HG03139 (cell line): ENCODE measurements around the gene SPRYD7.
"Not testable (repeated sequence)": the region's sequence is repeated elsewhere in the genome, so short reads cannot be mapped to it uniquely, and the experiment has no call there.

ENCODE experiments used
- ATAC-seq: cut with Tn5 transposase; IDR thresholded peaks from one replicate; pipeline ENCODE4 v1.9.1; 2021; ENCODE audit not compliant: unreplicated experiment

SPRYD7 gene

GRCh38 chr13:49933511-49933910 is 2.6 kb downstream of the SPRYD7 start:
- ATAC-seq, result no peak

- ATAC-seq, result no peak
Measured at GRCh38 chr13:49932868-49933267, 3.3 kb downstream of the SPRYD7 start.

GRCh38 chr13:49932066-49932465 is 4.1 kb downstream of the SPRYD7 start:
- no peak for ATAC-seq

GRCh38 chr13:49927755-49928154 is 8.4 kb downstream of the SPRYD7 start:
- no peak for ATAC-seq

GRCh38 chr13:49925881-49926418 is 10.2 kb downstream of the SPRYD7 start:
- no peak for ATAC-seq

- ATAC-seq, result no peak
Measured at GRCh38 chr13:49922301-49922700, 13.8 kb downstream of the SPRYD7 start.

GRCh38 chr13:49920969-49921368 is 15.2 kb downstream of the SPRYD7 start:
- ATAC-seq, result not testable (repeated sequence)

- ATAC-seq, result not testable (repeated sequence)
Measured at GRCh38 chr13:49918106-49918505, 18.0 kb downstream of the SPRYD7 start.

GRCh38 chr13:49914947-49915346 is 21.2 kb downstream of the SPRYD7 start:
- no peak for ATAC-seq

GRCh38 chr13:49908637-49909036 is 27.5 kb downstream of the SPRYD7 start:
- ATAC-seq, result no peak

- ATAC-seq, result no peak
Measured at GRCh38 chr13:49904729-49905456, 31.2 kb downstream of the SPRYD7 start.

GRCh38 chr13:49898792-49899191 is 37.3 kb downstream of the SPRYD7 start:
- ATAC-seq, result no peak

- ATAC-seq, result no peak
Measured at GRCh38 chr13:49897713-49898112, 38.4 kb downstream of the SPRYD7 start.

- ATAC-seq, result no peak
Measured at GRCh38 chr13:49895826-49896225, 40.3 kb downstream of the SPRYD7 start.

GRCh38 chr13:49893591-49893990 is 42.5 kb downstream of the SPRYD7 start:
- no peak for ATAC-seq

GRCh38 chr13:49890376-49890775 is 45.8 kb downstream of the SPRYD7 start:
- ATAC-seq, result no peak

GRCh38 chr13:49878682-49879081 is 57.5 kb downstream of the SPRYD7 start:
- no peak for ATAC-seq

- no peak for ATAC-seq
Measured at GRCh38 chr13:49877629-49878218, 58.4 kb downstream of the SPRYD7 start.

GRCh38 chr13:49874430-49874829 is 61.7 kb downstream of the SPRYD7 start:
- no peak for ATAC-seq

- ATAC-seq, result no peak
Measured at GRCh38 chr13:49869519-49869918, 66.6 kb downstream of the SPRYD7 start.

- no peak for ATAC-seq
Measured at GRCh38 chr13:49867834-49868233, 68.3 kb downstream of the SPRYD7 start.

- ATAC-seq, result no peak
Measured at GRCh38 chr13:49865218-49865617, 70.9 kb downstream of the SPRYD7 start.
